GM18519 (cell line): Measurements from ENCODE around the gene BLTP3B.

Source experiments
- ATAC-seq: cut with Tn5 transposase; IDR thresholded peaks from one replicate; pipeline ENCODE4 v1.9.1; 2021; ENCODE audit warnings: mild to moderate bottlenecking, moderate library complexity; ENCODE audit not compliant: unreplicated experiment, low FRiP score

BLTP3B gene

DNA sequence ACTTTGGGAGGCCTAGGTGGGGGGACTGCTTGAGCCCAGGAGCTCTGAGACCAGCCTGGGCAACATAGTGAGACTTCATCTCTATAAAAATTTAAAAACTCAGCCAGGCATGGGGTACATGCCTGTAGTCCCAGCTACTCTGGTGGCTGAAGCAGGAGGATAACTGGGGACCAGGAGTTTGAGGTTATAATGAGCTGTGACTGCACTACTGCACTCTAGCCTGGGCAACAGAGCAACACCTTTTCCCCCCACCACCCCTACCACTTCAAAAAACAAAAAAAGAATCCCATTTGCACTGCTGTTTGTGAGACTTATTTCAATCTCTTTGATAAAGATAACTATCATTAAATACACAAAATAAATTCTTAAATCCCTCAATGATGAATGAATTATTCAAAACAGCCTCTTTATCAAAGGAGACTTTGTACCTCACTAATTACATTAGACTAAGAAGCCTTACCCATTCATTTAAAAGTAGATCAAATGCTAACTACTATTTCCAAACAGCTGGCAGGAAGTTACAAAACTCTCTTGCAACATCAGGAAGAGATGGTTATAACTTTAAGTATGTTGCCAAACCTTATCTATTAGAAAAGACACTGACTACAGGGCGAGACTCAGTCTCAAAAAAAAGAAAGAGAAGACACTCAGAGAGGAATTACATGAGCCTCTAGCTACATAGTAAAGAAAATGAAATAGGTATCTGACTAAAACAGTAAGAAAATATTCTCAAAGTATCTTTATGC, 14.7 kb downstream of the BLTP3B start:
- no peak for ATAC-seq

DNA sequence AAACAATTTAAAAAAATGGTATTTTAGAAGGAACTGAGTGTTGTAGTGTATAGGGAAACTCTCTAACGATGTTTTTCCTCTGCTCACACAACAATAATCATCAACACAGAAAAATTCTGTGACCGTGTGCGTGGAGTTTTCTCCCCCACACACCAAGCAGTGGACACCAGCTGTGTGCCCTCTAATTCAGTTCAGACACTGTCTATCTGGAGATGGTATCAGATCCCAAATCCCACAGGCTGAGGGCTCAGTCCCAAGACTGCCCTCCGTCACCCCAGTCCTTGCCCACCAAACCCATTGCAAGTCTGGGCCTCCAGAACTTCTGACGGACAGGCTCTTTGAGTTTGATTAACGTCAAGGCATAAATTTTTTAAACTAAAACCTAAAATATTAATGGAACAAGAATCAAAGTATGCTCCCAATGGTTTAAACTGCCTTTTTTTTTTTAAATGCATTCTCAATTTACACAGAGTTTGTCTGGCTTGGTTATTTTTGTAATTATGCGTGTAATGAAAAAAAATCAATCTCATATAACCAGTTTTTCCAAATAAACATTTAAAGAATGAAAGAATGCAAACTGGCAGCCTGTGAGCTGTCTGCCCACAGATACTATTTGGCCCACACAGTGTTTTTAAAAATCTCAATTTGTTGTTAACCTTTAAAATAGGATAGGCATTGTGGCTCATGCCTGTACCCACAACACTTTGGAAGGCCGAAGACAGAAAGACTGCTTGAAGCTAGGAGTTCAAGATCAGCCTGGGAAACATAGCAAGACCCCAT, 19.2 kb downstream of the BLTP3B start:
- ATAC-seq = no peak

DNA sequence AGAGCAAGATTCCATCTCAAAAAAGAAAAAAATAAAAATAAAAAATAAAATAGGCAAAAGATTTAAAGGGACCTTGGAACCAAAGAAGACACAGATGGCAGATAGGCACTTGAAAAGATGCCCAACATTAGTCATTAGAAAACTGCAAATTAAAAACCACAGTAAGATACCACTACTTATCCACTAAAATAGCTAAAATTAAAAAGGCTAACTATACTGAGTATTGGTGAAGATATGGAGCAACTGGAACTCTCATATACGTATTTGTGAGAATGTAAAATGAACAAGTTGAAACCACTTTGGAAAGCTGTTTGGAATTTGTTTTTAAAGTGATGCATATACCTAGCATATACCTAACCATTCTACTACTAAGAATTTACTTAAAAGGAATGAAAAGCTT, 22.3 kb downstream of the BLTP3B start:
- ATAC-seq = no peak

DNA sequence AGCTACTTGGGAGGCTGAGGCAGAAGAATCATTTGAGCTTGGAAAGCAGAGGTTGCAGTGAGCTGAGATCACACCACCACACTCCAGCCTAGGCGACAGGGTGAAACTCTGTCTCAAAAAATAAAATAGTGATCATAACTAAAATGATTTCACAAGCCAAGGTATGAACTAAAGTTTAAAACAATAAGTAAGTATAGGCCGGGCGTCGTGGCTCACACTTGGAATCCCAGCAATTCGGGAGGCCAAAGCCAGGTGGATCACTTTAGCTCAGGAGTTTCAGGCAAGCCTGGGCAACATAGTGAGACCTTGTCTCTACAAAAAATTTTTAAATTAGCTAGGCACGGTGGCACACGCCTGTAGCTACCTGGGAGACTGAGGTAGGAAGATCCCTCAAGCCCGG, 27.4 kb downstream of the BLTP3B start:
- ATAC-seq = no peak

DNA sequence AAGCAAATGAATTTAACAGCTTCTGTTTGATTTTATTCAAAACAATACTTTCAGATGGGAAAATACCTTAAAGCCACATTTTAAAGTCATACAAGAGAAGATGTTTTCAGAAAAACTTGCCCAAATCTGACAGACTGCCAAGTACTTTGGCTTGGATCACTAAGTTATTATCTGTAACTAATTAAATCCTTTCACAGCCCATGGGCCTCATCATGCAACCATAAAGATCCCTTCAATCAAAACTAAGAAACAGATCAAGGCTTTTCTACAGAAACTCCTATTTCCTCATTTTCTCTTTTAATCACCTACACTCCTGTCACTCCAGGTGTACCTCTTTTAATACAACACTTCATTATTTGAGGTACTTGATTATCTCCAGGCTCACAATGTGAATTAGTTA, 28.1 kb downstream of the BLTP3B start:
- ATAC-seq = no peak

DNA sequence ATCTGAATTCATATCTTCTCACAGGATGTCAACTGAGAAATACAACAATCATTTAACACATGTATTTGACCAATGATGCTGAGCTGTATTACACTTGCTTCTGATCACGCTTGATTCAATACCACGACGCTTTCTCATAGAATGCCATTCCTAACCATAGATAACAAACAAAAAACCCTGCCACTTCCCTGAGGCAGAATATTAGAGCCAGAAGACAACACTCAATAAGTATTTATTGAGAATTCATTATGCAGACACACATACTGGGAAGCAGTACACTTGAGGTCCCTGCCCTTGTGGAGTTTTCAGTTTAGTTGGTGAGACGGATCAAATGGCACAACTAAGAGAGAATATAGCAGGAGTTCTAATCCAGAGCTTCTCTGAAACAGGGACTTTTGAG, 32.4 kb downstream of the BLTP3B start:
- no peak for ATAC-seq

DNA sequence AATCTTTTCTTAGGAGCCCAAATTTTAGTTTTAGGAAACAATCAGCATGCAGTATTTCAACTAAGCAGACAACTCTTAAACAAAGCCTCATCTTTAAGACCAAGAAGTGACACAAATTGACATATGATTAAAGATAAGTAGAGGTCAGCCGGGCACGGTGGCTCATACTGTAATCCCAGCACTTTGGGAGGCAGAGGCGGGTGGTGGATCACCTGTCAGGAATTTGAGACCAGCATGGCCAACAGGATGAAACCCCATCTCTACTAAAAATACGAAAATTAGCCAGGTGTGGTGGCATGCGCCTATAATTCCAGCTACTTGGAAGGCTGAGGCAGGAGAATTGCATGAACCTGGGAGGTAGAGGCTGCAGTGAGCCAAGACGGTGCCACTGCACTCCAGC, 35.8 kb downstream of the BLTP3B start:
- no peak for ATAC-seq

DNA sequence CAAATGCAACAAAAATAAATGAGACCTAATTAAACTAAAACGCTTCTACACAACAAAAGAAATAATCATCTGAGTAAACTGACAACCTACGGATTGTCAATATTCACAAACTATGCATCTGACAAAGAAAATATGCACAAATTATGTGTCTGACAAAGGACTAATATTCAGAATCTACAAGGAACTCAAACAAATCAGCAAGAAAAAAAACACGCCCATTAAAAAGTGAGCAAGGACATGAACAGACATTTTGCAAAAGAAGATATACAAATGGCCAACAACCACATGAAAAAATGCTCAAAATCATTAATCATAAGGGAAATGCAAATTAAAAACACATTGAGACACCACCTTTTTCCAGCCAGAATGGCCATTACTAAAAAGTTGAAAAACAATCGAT, 37.0 kb downstream of the BLTP3B start:
- no peak for ATAC-seq

DNA sequence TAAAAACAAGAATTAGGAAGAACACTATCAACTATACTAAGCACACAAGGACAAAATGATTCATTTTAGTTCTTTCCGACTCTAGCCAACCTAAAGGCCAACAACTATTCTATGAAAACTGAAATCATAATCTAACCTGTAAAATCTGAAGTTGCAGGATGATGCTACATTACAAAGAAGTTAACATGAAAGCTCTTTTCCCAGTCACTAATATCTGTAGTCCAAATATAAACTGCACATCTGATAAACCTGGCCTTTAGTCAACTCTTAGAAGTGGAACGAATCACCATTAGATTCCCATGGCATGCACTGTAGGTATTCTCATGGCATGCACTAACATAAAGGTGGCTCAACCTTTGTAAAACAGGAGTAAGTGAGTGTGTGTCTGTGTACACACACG, 41.7 kb downstream of the BLTP3B start:
- ATAC-seq = no peak
